ENCODE data around the gene TM6SF1. TPM values are rescaled to one million over a fixed set of nuclear protein-coding genes. Genes with fewer than 3 reads are reported as not detected.

Gene TM6SF1
- total and polyA plus RNA-seq, 9 of the 15 experiments (the other 6 are each of a cell fraction or from before 2014, with no cell fraction given): 1.0 to 5.6 (median 3.5) TPM

DNA sequence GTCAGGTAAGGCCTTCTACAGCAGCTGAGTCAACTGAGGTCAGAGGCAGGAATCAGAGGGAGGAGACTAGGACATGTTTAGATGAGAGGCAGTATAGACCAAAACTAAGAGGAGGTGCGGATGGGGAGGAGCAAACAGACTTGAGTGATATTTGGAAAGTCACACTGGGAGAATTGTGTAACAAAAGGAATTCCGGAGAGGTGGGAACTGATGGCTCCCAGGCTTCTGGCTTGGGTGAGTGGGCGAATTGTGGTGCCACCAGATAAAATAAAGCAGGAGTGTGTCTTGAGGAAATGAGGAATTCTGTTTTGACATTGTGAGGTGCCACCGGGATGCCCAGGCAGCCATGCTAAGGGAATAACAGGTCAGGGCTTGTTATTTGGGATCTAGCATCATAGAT lies 3.3 kb upstream of the TM6SF1 start (continued):
- TF ChIP-seq, protein P1, sequence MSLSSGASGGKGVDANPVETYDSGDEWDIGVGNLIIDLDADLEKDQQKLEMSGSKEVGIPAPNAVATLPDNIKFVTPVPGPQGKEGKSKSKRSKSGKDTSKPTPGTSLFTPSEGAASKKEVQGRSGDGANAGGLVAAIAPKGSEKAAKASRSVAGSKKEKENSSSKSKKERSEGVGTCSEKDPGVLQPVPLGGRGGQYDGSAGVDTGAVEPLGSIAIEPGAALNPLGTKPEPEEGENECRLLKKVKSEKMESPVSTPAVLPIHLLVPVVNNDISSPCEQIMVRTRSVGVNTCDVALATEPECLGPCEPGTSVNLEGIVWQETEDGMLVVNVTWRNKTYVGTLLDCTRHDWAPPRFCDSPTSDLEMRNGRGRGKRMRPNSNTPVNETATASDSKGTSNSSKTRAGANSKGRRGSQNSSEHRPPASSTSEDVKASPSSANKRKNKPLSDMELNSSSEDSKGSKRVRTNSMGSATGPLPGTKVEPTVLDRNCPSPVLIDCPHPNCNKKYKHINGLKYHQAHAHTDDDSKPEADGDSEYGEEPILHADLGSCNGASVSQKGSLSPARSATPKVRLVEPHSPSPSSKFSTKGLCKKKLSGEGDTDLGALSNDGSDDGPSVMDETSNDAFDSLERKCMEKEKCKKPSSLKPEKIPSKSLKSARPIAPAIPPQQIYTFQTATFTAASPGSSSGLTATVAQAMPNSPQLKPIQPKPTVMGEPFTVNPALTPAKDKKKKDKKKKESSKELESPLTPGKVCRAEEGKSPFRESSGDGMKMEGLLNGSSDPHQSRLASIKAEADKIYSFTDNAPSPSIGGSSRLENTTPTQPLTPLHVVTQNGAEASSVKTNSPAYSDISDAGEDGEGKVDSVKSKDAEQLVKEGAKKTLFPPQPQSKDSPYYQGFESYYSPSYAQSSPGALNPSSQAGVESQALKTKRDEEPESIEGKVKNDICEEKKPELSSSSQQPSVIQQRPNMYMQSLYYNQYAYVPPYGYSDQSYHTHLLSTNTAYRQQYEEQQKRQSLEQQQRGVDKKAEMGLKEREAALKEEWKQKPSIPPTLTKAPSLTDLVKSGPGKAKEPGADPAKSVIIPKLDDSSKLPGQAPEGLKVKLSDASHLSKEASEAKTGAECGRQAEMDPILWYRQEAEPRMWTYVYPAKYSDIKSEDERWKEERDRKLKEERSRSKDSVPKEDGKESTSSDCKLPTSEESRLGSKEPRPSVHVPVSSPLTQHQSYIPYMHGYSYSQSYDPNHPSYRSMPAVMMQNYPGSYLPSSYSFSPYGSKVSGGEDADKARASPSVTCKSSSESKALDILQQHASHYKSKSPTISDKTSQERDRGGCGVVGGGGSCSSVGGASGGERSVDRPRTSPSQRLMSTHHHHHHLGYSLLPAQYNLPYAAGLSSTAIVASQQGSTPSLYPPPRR (CRISPR knock-in tag; IDR thresholded peaks at IDR 0.05; ENCODE audit: borderline replicate concordance): no peak
- TF ChIP-seq ARID1B (IDR thresholded peaks at IDR 0.05): no peak
- TF ChIP-seq, protein P2, sequence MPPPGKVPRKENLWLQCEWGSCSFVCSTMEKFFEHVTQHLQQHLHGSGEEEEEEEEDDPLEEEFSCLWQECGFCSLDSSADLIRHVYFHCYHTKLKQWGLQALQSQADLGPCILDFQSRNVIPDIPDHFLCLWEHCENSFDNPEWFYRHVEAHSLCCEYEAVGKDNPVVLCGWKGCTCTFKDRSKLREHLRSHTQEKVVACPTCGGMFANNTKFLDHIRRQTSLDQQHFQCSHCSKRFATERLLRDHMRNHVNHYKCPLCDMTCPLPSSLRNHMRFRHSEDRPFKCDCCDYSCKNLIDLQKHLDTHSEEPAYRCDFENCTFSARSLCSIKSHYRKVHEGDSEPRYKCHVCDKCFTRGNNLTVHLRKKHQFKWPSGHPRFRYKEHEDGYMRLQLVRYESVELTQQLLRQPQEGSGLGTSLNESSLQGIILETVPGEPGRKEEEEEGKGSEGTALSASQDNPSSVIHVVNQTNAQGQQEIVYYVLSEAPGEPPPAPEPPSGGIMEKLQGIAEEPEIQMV (tag; conservative IDR thresholded peaks at IDR 0.05; ENCODE audit: low read depth): no peak
- TF ChIP-seq ZNF197 (CRISPR knock-in tag; IDR thresholded peaks at IDR 0.05; ENCODE audit: low read depth): no peak
- TF ChIP-seq MTA3 (IDR thresholded peaks at IDR 0.05; ENCODE audit: borderline replicate concordance): no peak
- TF ChIP-seq, protein P3, sequence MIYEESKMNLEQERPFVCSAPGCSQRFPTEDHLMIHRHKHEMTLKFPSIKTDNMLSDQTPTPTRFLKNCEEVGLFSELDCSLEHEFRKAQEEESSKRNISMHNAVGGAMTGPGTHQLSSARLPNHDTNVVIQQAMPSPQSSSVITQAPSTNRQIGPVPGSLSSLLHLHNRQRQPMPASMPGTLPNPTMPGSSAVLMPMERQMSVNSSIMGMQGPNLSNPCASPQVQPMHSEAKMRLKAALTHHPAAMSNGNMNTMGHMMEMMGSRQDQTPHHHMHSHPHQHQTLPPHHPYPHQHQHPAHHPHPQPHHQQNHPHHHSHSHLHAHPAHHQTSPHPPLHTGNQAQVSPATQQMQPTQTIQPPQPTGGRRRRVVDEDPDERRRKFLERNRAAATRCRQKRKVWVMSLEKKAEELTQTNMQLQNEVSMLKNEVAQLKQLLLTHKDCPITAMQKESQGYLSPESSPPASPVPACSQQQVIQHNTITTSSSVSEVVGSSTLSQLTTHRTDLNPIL (CRISPR knock-in tag; IDR thresholded peaks at IDR 0.05): no peak

Measured in K562 (cell line).